GM21723 (cell line): Measurements from ENCODE around the gene AK2.
"Not testable (repeated sequence)": the region's sequence is repeated elsewhere in the genome, so short reads cannot be mapped to it uniquely, and the experiment has no call there.

ENCODE experiments used
- ATAC-seq: cut with Tn5 transposase; IDR thresholded peaks from one replicate; pipeline ENCODE4 v1.9.1; 2021; ENCODE audit warnings: mild to moderate bottlenecking, moderate library complexity; ENCODE audit not compliant: unreplicated experiment

The AK2 gene

GRCh38 chr1:33024430-33025179 lies 12.1 kb downstream of the AK2 start:
- ATAC-seq, result not testable (repeated sequence)

- ATAC-seq, result no peak
Measured at GRCh38 chr1:33022650-33023200, 14.0 kb downstream of the AK2 start.

GRCh38 chr1:33021567-33022431 lies 14.9 kb downstream of the AK2 start:
- ATAC-seq, result no peak

GRCh38 chr1:33018112-33018511 lies 18.6 kb downstream of the AK2 start:
- ATAC-seq, result no peak

- no peak for ATAC-seq
Measured at GRCh38 chr1:33017175-33017574, 19.5 kb downstream of the AK2 start.

GRCh38 chr1:33015216-33015615 lies 21.5 kb downstream of the AK2 start:
- ATAC-seq, result no peak

- no peak for ATAC-seq
Measured at GRCh38 chr1:33014464-33015163, 22.1 kb downstream of the AK2 start.

- ATAC-seq, result no peak
Measured at GRCh38 chr1:33013791-33014190, 22.9 kb downstream of the AK2 start.

- ATAC-seq, result no peak
Measured at GRCh38 chr1:33012165-33012564, 24.5 kb downstream of the AK2 start.

GRCh38 chr1:33010932-33011731 lies 25.6 kb downstream of the AK2 start:
- ATAC-seq, result no peak

GRCh38 chr1:33009561-33009960 lies 27.1 kb downstream of the AK2 start:
- ATAC-seq, result no peak

GRCh38 chr1:33008051-33008914 lies 28.4 kb downstream of the AK2 start:
- no peak for ATAC-seq

- no peak for ATAC-seq
Measured at GRCh38 chr1:33007190-33008050, 29.3 kb downstream of the AK2 start.

- no peak for ATAC-seq
Measured at GRCh38 chr1:33005838-33006421, 30.8 kb downstream of the AK2 start.

- ATAC-seq, result no peak
Measured at GRCh38 chr1:33005117-33005837, 31.4 kb downstream of the AK2 start.

- no peak for ATAC-seq
Measured at GRCh38 chr1:33004613-33005012, 32.1 kb downstream of the AK2 start.

GRCh38 chr1:33003657-33004056 lies 33.0 kb downstream of the AK2 start:
- ATAC-seq, result no peak
